Measurements from ENCODE around the gene B4GAT1.
"Not testable (repeated sequence)": the region's sequence is repeated elsewhere in the genome, so short reads cannot be mapped to it uniquely, and the experiment has no call there.

DNA sequence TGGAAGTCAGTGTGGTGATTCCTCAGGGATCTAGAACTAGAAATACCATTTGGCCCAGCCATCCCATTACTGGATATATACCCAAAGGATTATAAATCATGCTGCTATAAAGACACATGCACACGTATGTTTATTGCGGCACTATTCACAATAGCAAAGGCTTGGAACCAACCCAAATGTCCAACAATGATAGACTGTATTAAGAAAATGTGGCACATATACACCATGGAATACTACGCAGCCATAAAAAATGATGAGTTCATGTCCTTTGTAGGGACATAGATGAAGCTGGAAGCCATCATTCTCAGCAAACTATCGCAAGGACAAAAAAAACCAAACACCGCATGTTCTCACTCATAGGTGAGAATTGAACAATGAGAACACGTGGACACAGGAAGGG lies 26.7 kb downstream of the B4GAT1 start:
- not testable (repeated sequence) for TF ChIP-seq YY1 (IDR thresholded peaks at IDR 0.05; ENCODE audit: insufficient read depth, insufficient read length); ZNF274 (IDR thresholded peaks at IDR 0.05; ENCODE audit: low read depth, low read length)

Measured in NT2/D1 (cell line).